GM18517 (cell line): ENCODE data around the gene CPS1.

Source experiments
- ATAC-seq: cut with Tn5 transposase; IDR thresholded peaks from one replicate; pipeline ENCODE4 v1.9.1; 2021; ENCODE audit warnings: mild to moderate bottlenecking, moderate library complexity; ENCODE audit not compliant: unreplicated experiment

The CPS1 gene

GRCh38 chr2:210556329-210556980 lies at the start of gene CPS1:
CPS1 (plus strand) TSS chr2:210556599; CDS start chr2:210556734, 135 bp downstream.
- no peak for ATAC-seq

GRCh38 chr2:210515911-210516310 lies 40.5 kb upstream of the CPS1 start:
- ATAC-seq: no peak

GRCh38 chr2:210517264-210517663 lies 39.1 kb upstream of the CPS1 start:
- ATAC-seq: no peak

- ATAC-seq: no peak
Observed at GRCh38 chr2:210519594-210519993, 36.8 kb upstream of the CPS1 start.

GRCh38 chr2:210522399-210522798 lies 34.0 kb upstream of the CPS1 start:
- ATAC-seq: no peak

- no peak for ATAC-seq
Observed at GRCh38 chr2:210523650-210524289, 32.6 kb upstream of the CPS1 start.

- ATAC-seq: no peak
Observed at GRCh38 chr2:210524533-210524932, 31.9 kb upstream of the CPS1 start.

- ATAC-seq: no peak
Observed at GRCh38 chr2:210527286-210527685, 29.1 kb upstream of the CPS1 start.

- no peak for ATAC-seq
Observed at GRCh38 chr2:210528716-210529115, 27.7 kb upstream of the CPS1 start.

GRCh38 chr2:210531050-210531449 lies 25.3 kb upstream of the CPS1 start:
- no peak for ATAC-seq

GRCh38 chr2:210531482-210531881 lies 24.9 kb upstream of the CPS1 start:
- ATAC-seq: no peak

GRCh38 chr2:210533389-210533788 lies 23.0 kb upstream of the CPS1 start:
- no peak for ATAC-seq

GRCh38 chr2:210534879-210535278 lies 21.5 kb upstream of the CPS1 start:
- no peak for ATAC-seq

GRCh38 chr2:210536973-210537650 lies 19.3 kb upstream of the CPS1 start:
- peak; percentile 58 for ATAC-seq

GRCh38 chr2:210539035-210539434 lies 17.4 kb upstream of the CPS1 start:
- ATAC-seq: no peak

GRCh38 chr2:210539578-210540416 lies 16.6 kb upstream of the CPS1 start:
- no peak for ATAC-seq

GRCh38 chr2:210540471-210540870 lies 15.9 kb upstream of the CPS1 start:
- ATAC-seq: no peak

GRCh38 chr2:210540900-210541289 lies 15.5 kb upstream of the CPS1 start:
- no peak for ATAC-seq

GRCh38 chr2:210541290-210541902 lies 15.0 kb upstream of the CPS1 start:
- ATAC-seq: no peak

GRCh38 chr2:210544007-210544590 lies 12.3 kb upstream of the CPS1 start:
- ATAC-seq: no peak
